ENCODE results near the gene CYP26B1.

Gene CYP26B1

GRCh38 chr2:72146347-72147302 lies 1.0 kb downstream of the CYP26B1 start:
- no peak overlapping the region for H3K27ac ChIP-seq (ENCODE audit: low read depth, low read length)

GRCh38 chr2:72145658-72146329 lies 1.9 kb downstream of the CYP26B1 start:
- Histone ChIP-seq H3K27ac (ENCODE audit: low read depth, low read length) (no peak overlapping the region), H3K9ac (ENCODE audit: low read depth, low read length) (no peak overlapping the region), H3K36me3 (ENCODE audit: control insufficient read depth, insufficient read depth, low read length) (no peaks in the 10 kb centered on the region), H3K27me3 (ENCODE audit: control insufficient read depth, insufficient read depth, low read length) (peaks cover 97% of the 10 kb centered on the region), H3K9me3 (ENCODE audit: control insufficient read depth, insufficient read depth, low read length) (no peaks in the 10 kb centered on the region), H3K4me1 (ENCODE audit: control insufficient read depth, insufficient read depth, low read length) (peaks cover 36% of the 10 kb centered on the region), H3K4me3 (ENCODE audit: low read depth, low read length) (peak overlapping the region; percentile 74)

More at GRCh38 chr2:72146347-72147302, 1.0 kb downstream of the CYP26B1 start:
- Histone ChIP-seq H3K4me3 (ENCODE audit: low read depth, low read length) (peak overlapping the region; percentile 61), H3K9me3 (ENCODE audit: control insufficient read depth, insufficient read depth, low read length) (no peaks in the 10 kb centered on the region), H3K4me1 (ENCODE audit: control insufficient read depth, insufficient read depth, low read length) (peaks cover 36% of the 10 kb centered on the region), H3K9ac (ENCODE audit: low read depth, low read length) (no peak overlapping the region), H3K36me3 (ENCODE audit: control insufficient read depth, insufficient read depth, low read length) (no peaks in the 10 kb centered on the region), H3K27me3 (ENCODE audit: control insufficient read depth, insufficient read depth, low read length) (peaks cover 97% of the 10 kb centered on the region)

GRCh38 chr2:72145289-72145657 lies 2.4 kb downstream of the CYP26B1 start:
- H3K27me3 ChIP-seq (ENCODE audit: control insufficient read depth, insufficient read depth, low read length): peaks cover 97% of the 10 kb centered on the region
- no peaks in the 10 kb centered on the region for H3K36me3 ChIP-seq (ENCODE audit: control insufficient read depth, insufficient read depth, low read length)
- H3K9me3 ChIP-seq (ENCODE audit: control insufficient read depth, insufficient read depth, low read length): no peaks in the 10 kb centered on the region
- peak overlapping the region; percentile 74 for H3K4me3 ChIP-seq (ENCODE audit: low read depth, low read length)
- no peak overlapping the region for H3K9ac ChIP-seq (ENCODE audit: low read depth, low read length)
- peaks cover 36% of the 10 kb centered on the region for H3K4me1 ChIP-seq (ENCODE audit: control insufficient read depth, insufficient read depth, low read length)
- no peak overlapping the region for H3K27ac ChIP-seq (ENCODE audit: low read depth, low read length)

GRCh38 chr2:72144632-72145288 lies 2.9 kb downstream of the CYP26B1 start:
- Histone ChIP-seq H3K36me3 (ENCODE audit: control insufficient read depth, insufficient read depth, low read length) (no peaks in the 10 kb centered on the region), H3K9me3 (ENCODE audit: control insufficient read depth, insufficient read depth, low read length) (no peaks in the 10 kb centered on the region), H3K27me3 (ENCODE audit: control insufficient read depth, insufficient read depth, low read length) (peaks cover 97% of the 10 kb centered on the region), H3K4me3 (ENCODE audit: low read depth, low read length) (peak overlapping the region; percentile 74), H3K4me1 (ENCODE audit: control insufficient read depth, insufficient read depth, low read length) (peaks cover 31% of the 10 kb centered on the region), H3K27ac (ENCODE audit: low read depth, low read length) (no peak overlapping the region), H3K9ac (ENCODE audit: low read depth, low read length) (no peak overlapping the region)

- Histone ChIP-seq H3K4me3 (ENCODE audit: low read depth, low read length) (peak overlapping the region; percentile 74; the same call in 1 of the 2 replicates), H3K27ac (ENCODE audit: low read depth, low read length) (no peak overlapping the region), H3K27me3 (ENCODE audit: control insufficient read depth, insufficient read depth, low read length) (peaks cover 97% of the 10 kb centered on the region)
These were observed 3.4 kb downstream of the CYP26B1 start for GRCh38 chr2:72144274-72144631.

GRCh38 chr2:72143441-72144273 lies 4.0 kb downstream of the CYP26B1 start:
- H3K4me1 ChIP-seq (ENCODE audit: control insufficient read depth, insufficient read depth, low read length): peaks cover 30% of the 10 kb centered on the region
- no peak overlapping the region for H3K27ac ChIP-seq (ENCODE audit: low read depth, low read length)
- H3K9ac ChIP-seq (ENCODE audit: low read depth, low read length): no peak overlapping the region
- no peaks in the 10 kb centered on the region for H3K36me3 ChIP-seq (ENCODE audit: control insufficient read depth, insufficient read depth, low read length)
- H3K4me3 ChIP-seq (ENCODE audit: low read depth, low read length): peak overlapping the region; percentile 25
- H3K27me3 ChIP-seq (ENCODE audit: control insufficient read depth, insufficient read depth, low read length): peaks cover 98% of the 10 kb centered on the region
- no peaks in the 10 kb centered on the region for H3K9me3 ChIP-seq (ENCODE audit: control insufficient read depth, insufficient read depth, low read length)

More at GRCh38 chr2:72144274-72144631, 3.4 kb downstream of the CYP26B1 start:
- H3K9ac ChIP-seq (ENCODE audit: low read depth, low read length): no peak overlapping the region
- H3K36me3 ChIP-seq (ENCODE audit: control insufficient read depth, insufficient read depth, low read length): no peaks in the 10 kb centered on the region
- H3K4me1 ChIP-seq (ENCODE audit: control insufficient read depth, insufficient read depth, low read length): peaks cover 30% of the 10 kb centered on the region
- no peaks in the 10 kb centered on the region for H3K9me3 ChIP-seq (ENCODE audit: control insufficient read depth, insufficient read depth, low read length)

GRCh38 chr2:72142570-72143440 lies 4.9 kb downstream of the CYP26B1 start:
- no peaks in the 10 kb centered on the region for H3K36me3 ChIP-seq (ENCODE audit: control insufficient read depth, insufficient read depth, low read length)
- peaks cover 96% of the 10 kb centered on the region for H3K27me3 ChIP-seq (ENCODE audit: control insufficient read depth, insufficient read depth, low read length)
- peak overlapping the region; percentile 45 for H3K4me3 ChIP-seq (ENCODE audit: low read depth, low read length)
- H3K27ac ChIP-seq (ENCODE audit: low read depth, low read length): no peak overlapping the region
- no peak overlapping the region for H3K9ac ChIP-seq (ENCODE audit: low read depth, low read length)
- H3K9me3 ChIP-seq (ENCODE audit: control insufficient read depth, insufficient read depth, low read length): no peaks in the 10 kb centered on the region
- H3K4me1 ChIP-seq (ENCODE audit: control insufficient read depth, insufficient read depth, low read length): peaks cover 26% of the 10 kb centered on the region

GRCh38 chr2:72141881-72142451 lies 5.7 kb downstream of the CYP26B1 start:
- peaks cover 25% of the 10 kb centered on the region for H3K4me1 ChIP-seq (ENCODE audit: control insufficient read depth, insufficient read depth, low read length)
- H3K27me3 ChIP-seq (ENCODE audit: control insufficient read depth, insufficient read depth, low read length): peaks cover 88% of the 10 kb centered on the region

GRCh38 chr2:72141032-72141645 lies 6.5 kb downstream of the CYP26B1 start:
- Histone ChIP-seq H3K9ac (ENCODE audit: low read depth, low read length) (no peak overlapping the region), H3K27me3 (ENCODE audit: control insufficient read depth, insufficient read depth, low read length) (peaks cover 80% of the 10 kb centered on the region), H3K4me3 (ENCODE audit: low read depth, low read length) (no peak overlapping the region), H3K9me3 (ENCODE audit: control insufficient read depth, insufficient read depth, low read length) (no peaks in the 10 kb centered on the region), H3K27ac (ENCODE audit: low read depth, low read length) (no peak overlapping the region), H3K36me3 (ENCODE audit: control insufficient read depth, insufficient read depth, low read length) (no peaks in the 10 kb centered on the region), H3K4me1 (ENCODE audit: control insufficient read depth, insufficient read depth, low read length) (peaks cover 17% of the 10 kb centered on the region)

More at GRCh38 chr2:72141881-72142451, 5.7 kb downstream of the CYP26B1 start:
- no peak overlapping the region for H3K9ac ChIP-seq (ENCODE audit: low read depth, low read length)
- no peaks in the 10 kb centered on the region for H3K36me3 ChIP-seq (ENCODE audit: control insufficient read depth, insufficient read depth, low read length)
- no peaks in the 10 kb centered on the region for H3K9me3 ChIP-seq (ENCODE audit: control insufficient read depth, insufficient read depth, low read length)
- H3K27ac ChIP-seq (ENCODE audit: low read depth, low read length): no peak overlapping the region
- no peak overlapping the region for H3K4me3 ChIP-seq (ENCODE audit: low read depth, low read length)
